ENCODE data around the gene ARPP21. TPM values are rescaled to one million over a fixed set of nuclear protein-coding genes. Genes with fewer than 3 reads are reported as not detected.

The ARPP21 gene
- total RNA-seq, 2 experiments from 2014 or later = 1.0 to 1.1 TPM

DNA sequence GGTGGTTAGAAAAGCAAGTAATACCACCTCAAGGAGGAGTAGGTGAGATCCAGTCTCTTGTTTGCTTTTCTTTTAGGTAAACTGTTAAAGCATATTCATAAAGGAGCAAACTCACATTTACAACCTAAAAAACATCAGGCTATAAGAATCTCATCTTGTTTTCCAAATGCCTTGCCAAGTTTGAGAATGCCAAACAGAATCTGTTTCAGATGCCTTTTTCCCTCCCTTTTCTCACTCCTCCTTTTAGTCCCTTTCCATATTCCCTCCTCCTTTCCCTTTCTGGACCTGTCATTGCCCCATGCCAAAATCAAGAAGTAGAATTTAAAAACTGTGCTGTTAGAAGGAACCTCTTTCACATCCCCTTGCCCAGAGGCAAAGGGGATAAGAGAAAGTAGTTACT, 140.3 kb downstream of the ARPP21 start:
- Histone ChIP-seq H3K9me3 (ENCODE audit: low read length) (no peaks in the 10 kb centered on the region), H3K79me2 (ENCODE audit: insufficient read depth, low read depth, low read length) (no peaks in the 10 kb centered on the region), H3K36me3 (ENCODE audit: insufficient read depth, low read length) (no peaks in the 10 kb centered on the region), H3K9me2 (ENCODE audit: insufficient read depth, low read length) (no peaks in the 10 kb centered on the region), H4K20me1 (ENCODE audit: insufficient read depth, low read length) (no peaks in the 10 kb centered on the region), H3K4me3 (ENCODE audit: low read depth, low read length, poor library complexity, severe bottlenecking) (no peak overlapping the region), H3K4me1 (ENCODE audit: insufficient read depth, low read length, poor library complexity, severe bottlenecking) (no peaks in the 10 kb centered on the region), H3K4me2 (ENCODE audit: low read length) (no peak overlapping the region), H2AFZ (ENCODE audit: low read length) (no peak overlapping the region), H3K27ac (ENCODE audit: low read depth, low read length, poor library complexity, severe bottlenecking) (no peak overlapping the region)
- BruUV-seq (replicated peaks) = no TSS peak
- ChIA-PET CTCF (ENCODE audit: unreplicated experiment) (no interaction called here), POLR2A (interaction anchor here (2.6 kb wide), 1 partner anchor 11 kb away, joined by 12 read pairs; no protein-coding TSS in a partner anchor)
- DNase-seq (ENCODE audit: low spot score) = no peak
- TF ChIP-seq EZH2phosphoT487 (IDR thresholded peaks at IDR 0.05; ENCODE audit: borderline replicate concordance, low read depth, low read length) = no peak
- TF ChIP-seq, protein P1, sequence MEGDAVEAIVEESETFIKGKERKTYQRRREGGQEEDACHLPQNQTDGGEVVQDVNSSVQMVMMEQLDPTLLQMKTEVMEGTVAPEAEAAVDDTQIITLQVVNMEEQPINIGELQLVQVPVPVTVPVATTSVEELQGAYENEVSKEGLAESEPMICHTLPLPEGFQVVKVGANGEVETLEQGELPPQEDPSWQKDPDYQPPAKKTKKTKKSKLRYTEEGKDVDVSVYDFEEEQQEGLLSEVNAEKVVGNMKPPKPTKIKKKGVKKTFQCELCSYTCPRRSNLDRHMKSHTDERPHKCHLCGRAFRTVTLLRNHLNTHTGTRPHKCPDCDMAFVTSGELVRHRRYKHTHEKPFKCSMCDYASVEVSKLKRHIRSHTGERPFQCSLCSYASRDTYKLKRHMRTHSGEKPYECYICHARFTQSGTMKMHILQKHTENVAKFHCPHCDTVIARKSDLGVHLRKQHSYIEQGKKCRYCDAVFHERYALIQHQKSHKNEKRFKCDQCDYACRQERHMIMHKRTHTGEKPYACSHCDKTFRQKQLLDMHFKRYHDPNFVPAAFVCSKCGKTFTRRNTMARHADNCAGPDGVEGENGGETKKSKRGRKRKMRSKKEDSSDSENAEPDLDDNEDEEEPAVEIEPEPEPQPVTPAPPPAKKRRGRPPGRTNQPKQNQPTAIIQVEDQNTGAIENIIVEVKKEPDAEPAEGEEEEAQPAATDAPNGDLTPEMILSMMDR (conservative IDR thresholded peaks at IDR 0.05; ENCODE audit: low read length) = no peak
- intact Hi-C loops (cut with micrococcal nuclease; ENCODE audit: unreplicated experiment) = no loop called here

DNA sequence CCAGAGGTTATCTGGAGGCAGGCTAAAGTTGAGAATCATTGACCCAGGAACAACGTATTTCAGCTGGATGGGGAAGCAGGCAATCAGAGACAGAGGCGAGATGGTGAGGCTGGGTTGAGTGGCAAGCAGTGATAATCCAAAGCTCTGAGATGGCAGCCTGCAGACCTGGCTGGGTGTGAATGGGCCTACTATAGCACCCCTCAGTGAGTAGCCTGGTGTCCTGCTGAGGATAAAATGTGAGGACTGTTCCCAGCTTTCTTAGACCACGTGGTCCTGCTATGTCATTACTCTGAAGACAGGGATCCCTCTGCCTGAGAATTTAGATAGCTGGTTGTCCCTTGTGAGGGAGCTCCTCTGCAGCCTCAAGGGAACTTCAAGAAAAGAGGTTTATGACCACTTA, 141.5 kb downstream of the ARPP21 start:
- no peak overlapping the region for H3K4me2 ChIP-seq (ENCODE audit: low read length)
- H3K9me3 ChIP-seq (ENCODE audit: low read length) = no peaks in the 10 kb centered on the region
- ChIA-PET POLR2A (interaction anchor here (1.6 to 2.6 kb wide), 2 partner anchors 8 to 10 kb away, joined by 6 to 12 read pairs; no protein-coding TSS in a partner anchor), CTCF (ENCODE audit: unreplicated experiment) (no interaction called here)
- TF ChIP-seq, protein P1 (conservative IDR thresholded peaks at IDR 0.05; ENCODE audit: low read length) = no peak
- TF ChIP-seq EZH2phosphoT487 (IDR thresholded peaks at IDR 0.05; ENCODE audit: borderline replicate concordance, low read depth, low read length) = no peak
- H3K79me2 ChIP-seq (ENCODE audit: insufficient read depth, low read depth, low read length) = no peaks in the 10 kb centered on the region
- H4K20me1 ChIP-seq (ENCODE audit: insufficient read depth, low read length) = no peaks in the 10 kb centered on the region
- H3K36me3 ChIP-seq (ENCODE audit: insufficient read depth, low read length) = no peaks in the 10 kb centered on the region
- H2AFZ ChIP-seq (ENCODE audit: low read length) = no peak overlapping the region
- no peak for DNase-seq (ENCODE audit: low spot score)
- H3K27ac ChIP-seq (ENCODE audit: low read depth, low read length, poor library complexity, severe bottlenecking) = no peak overlapping the region
- H3K4me3 ChIP-seq (ENCODE audit: low read depth, low read length, poor library complexity, severe bottlenecking) = no peak overlapping the region
- H3K4me1 ChIP-seq (ENCODE audit: insufficient read depth, low read length, poor library complexity, severe bottlenecking) = peaks cover 8% of the 10 kb centered on the region
- H3K9me2 ChIP-seq (ENCODE audit: insufficient read depth, low read length) = no peaks in the 10 kb centered on the region
- intact Hi-C loops (cut with micrococcal nuclease; ENCODE audit: unreplicated experiment) = no loop called here
- no TSS peak for BruUV-seq (replicated peaks)

DNA sequence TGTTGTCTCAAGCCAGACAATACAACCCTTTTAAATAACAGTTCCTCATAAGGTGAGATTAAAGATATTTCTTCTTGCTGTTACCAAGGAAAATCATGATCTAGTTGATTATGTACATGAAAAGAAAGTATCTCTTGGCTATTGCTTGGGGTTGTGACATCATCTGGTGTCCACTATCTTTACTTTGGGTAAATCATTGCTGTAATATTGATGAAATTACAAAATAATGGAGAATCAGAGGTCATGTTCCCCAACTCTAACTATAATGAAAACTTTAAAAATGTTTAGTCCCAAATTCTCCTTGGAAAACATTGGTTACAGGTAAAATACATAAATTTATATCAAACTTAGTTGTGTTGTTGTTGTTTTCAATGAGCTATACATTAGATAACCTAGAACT, 142.2 kb downstream of the ARPP21 start:
- ChIA-PET CTCF (ENCODE audit: unreplicated experiment) (no interaction called here), POLR2A (interaction anchor here (1.6 kb wide), 1 partner anchor 9 kb away, joined by 6 read pairs; no protein-coding TSS in a partner anchor)
- intact Hi-C loops (cut with micrococcal nuclease; ENCODE audit: unreplicated experiment) = no loop called here

More for the DNA sequence above, 142.2 kb downstream of the ARPP21 start:
- Histone ChIP-seq H3K36me3 (ENCODE audit: insufficient read depth, low read length) (no peaks in the 10 kb centered on the region), H3K9me2 (ENCODE audit: insufficient read depth, low read length) (no peaks in the 10 kb centered on the region), H3K9me3 (ENCODE audit: low read length) (no peaks in the 10 kb centered on the region), H3K4me3 (ENCODE audit: low read depth, low read length, poor library complexity, severe bottlenecking) (no peak overlapping the region), H3K79me2 (ENCODE audit: insufficient read depth, low read depth, low read length) (no peaks in the 10 kb centered on the region), H3K4me2 (ENCODE audit: low read length) (no peak overlapping the region), H3K27ac (ENCODE audit: low read depth, low read length, poor library complexity, severe bottlenecking) (no peak overlapping the region), H3K4me1 (ENCODE audit: insufficient read depth, low read length, poor library complexity, severe bottlenecking) (peaks cover 12% of the 10 kb centered on the region), H2AFZ (ENCODE audit: low read length) (no peak overlapping the region), H4K20me1 (ENCODE audit: insufficient read depth, low read length) (no peaks in the 10 kb centered on the region)
- no peak for DNase-seq (ENCODE audit: low spot score)
- no peak for TF ChIP-seq EZH2phosphoT487 (IDR thresholded peaks at IDR 0.05; ENCODE audit: borderline replicate concordance, low read depth, low read length)
- TF ChIP-seq, protein P1 (conservative IDR thresholded peaks at IDR 0.05; ENCODE audit: low read length) = no peak
- BruUV-seq (replicated peaks) = no TSS peak

All from OCI-LY7 (cell line).